Lower leg skin (tissue), 4 donors: ENCODE results near the gene NAA10. TPM values are rescaled to one million over a fixed set of nuclear protein-coding genes. Genes with fewer than 3 reads are reported as not detected.
A peak's percentile ranks its signal among the peaks of the same experiment; 100 is the strongest.

Experiments used
- DNase-seq, 2 donors: peaks; one replicate each; pipeline ENCODE4 v3.0.0-alpha.2; 2019; ENCODE audit warnings: low spot score in 2 of 2
- H3K4me3 ChIP-seq: fragments of 200-600 bp; sonication (generic); 2 replicates; pipeline ENCODE4 v1.5.1; 2017; ENCODE audit warnings: mild to moderate bottlenecking, low read depth; ENCODE audit not compliant: poor library complexity, severe bottlenecking
- POLR2A ChIP-seq, 2 donors: fragments of 450-650 bp; IDR thresholded peaks; one replicate each; pipeline ENCODE4 v1.6.1; 2016 to 2017; ENCODE audit warnings: antibody characterized with exemption in 2 of 2, mild to moderate bottlenecking in 1 of 2, moderate library complexity in 1 of 2
- WGBS, 2 donors: methylation state at CpG; one replicate each; pipeline ENCODE4 v1.1.5; 2018; 5-methylcytosine and 5-hydroxymethylcytosine counted together
- intact Hi-C: fragments of 100-400 bp; cut with DNase I; formaldehyde crosslinking; loops from one replicate; pipeline ENCODE4 v1.15.0; 2023; ENCODE audit warnings: low total_unique reads
- total RNA-seq, 4 donors: library from RNA; depleted of rRNA; stranded (reverse); fragments of >200 nt; gene quantifications; one replicate each; pipeline ENCODE4 v1.1.0, GENCODE V29; 2016
- TF ChIP-seq, protein P1 (sequence below), 3 donors: fragments of 450-650 bp; IDR thresholded peaks; one replicate each; pipeline ENCODE4 v1.5.1; 2016; ENCODE audit warnings: antibody characterized with exemption in 3 of 3, mild to moderate bottlenecking in 3 of 3, moderate library complexity in 2 of 3

The NAA10 gene
- total RNA-seq, 4 donors from 2014 or later = 32.6 to 70.9 (median 51.1) TPM

DNA sequence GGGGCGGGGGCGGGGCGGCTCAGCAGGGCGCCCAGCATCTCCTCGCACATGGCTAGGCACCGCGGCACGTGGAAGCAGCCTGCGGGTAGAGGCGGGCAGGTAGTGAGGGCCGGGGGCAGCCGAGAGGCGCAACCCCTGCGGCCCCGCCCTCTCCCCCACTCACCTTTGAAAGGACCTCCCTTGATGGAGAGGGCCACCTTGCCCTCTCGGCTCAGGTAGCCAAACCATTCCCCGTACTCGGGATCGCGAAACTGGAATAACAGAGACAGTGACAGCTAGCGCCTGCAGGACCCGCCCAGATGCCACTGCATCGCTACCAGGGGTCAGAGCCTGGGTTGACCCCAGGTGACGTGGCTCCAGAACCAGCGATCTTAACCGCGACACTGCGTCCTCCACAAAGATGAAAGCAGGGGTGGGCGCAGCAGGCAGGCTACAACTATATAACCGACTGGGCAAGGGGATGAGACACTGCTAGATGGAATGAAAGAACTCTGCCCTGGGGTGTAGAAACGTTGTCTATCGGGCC lies 552 bp upstream of the NAA10 start:
- intact Hi-C loops = no loop called here
- no peak overlapping the region for H3K4me3 ChIP-seq
- TF ChIP-seq, protein P1, sequence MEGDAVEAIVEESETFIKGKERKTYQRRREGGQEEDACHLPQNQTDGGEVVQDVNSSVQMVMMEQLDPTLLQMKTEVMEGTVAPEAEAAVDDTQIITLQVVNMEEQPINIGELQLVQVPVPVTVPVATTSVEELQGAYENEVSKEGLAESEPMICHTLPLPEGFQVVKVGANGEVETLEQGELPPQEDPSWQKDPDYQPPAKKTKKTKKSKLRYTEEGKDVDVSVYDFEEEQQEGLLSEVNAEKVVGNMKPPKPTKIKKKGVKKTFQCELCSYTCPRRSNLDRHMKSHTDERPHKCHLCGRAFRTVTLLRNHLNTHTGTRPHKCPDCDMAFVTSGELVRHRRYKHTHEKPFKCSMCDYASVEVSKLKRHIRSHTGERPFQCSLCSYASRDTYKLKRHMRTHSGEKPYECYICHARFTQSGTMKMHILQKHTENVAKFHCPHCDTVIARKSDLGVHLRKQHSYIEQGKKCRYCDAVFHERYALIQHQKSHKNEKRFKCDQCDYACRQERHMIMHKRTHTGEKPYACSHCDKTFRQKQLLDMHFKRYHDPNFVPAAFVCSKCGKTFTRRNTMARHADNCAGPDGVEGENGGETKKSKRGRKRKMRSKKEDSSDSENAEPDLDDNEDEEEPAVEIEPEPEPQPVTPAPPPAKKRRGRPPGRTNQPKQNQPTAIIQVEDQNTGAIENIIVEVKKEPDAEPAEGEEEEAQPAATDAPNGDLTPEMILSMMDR (IDR thresholded peaks at IDR 0.05) = no peak
- TF ChIP-seq POLR2A (IDR thresholded peaks at IDR 0.05) = no peak
- WGBS, 2 donors = 30 to 40% methylated on average over 2 to 28 of the region's 32 CpGs
- no peak for DNase-seq

GRCh38 chrX:153934148-153934761 lies 582 bp downstream of the NAA10 start:
- intact Hi-C loops = no loop called here
- peak overlapping the region; percentile 58 for H3K4me3 ChIP-seq
- TF ChIP-seq, protein P1 (IDR thresholded peaks at IDR 0.05) = no peak
- no peak for TF ChIP-seq POLR2A (IDR thresholded peaks at IDR 0.05)
- 10 to 26% methylated on average over 6 to 29 of the region's 33 CpGs for WGBS, 2 donors
- DNase-seq = no peak

- TF ChIP-seq POLR2A (IDR thresholded peaks at IDR 0.05) = no peak
- TF ChIP-seq, protein P1 (IDR thresholded peaks at IDR 0.05) = no peak
- 27 to 44% methylated on average over 7 of the region's 7 CpGs for WGBS, 2 donors
- no peak overlapping the region for H3K4me3 ChIP-seq
- intact Hi-C loops = no loop called here
- no peak for DNase-seq
Measured at GRCh38 chrX:153933748-153934147, 1.1 kb downstream of the NAA10 start.

- TF ChIP-seq, protein P1 (IDR thresholded peaks at IDR 0.05) = no peak
- no peak for TF ChIP-seq POLR2A (IDR thresholded peaks at IDR 0.05)
- DNase-seq = no peak
- intact Hi-C loops = no loop called here
- no peak overlapping the region for H3K4me3 ChIP-seq
- WGBS, 2 donors = 84 to 96% methylated on average over 13 of the region's 13 CpGs
Measured at GRCh38 chrX:153932220-153932915, 2.5 kb downstream of the NAA10 start.

GRCh38 chrX:153931748-153932147 lies 3.1 kb downstream of the NAA10 start:
- H3K4me3 ChIP-seq = no peak overlapping the region
- no peak for DNase-seq
- TF ChIP-seq POLR2A (IDR thresholded peaks at IDR 0.05) = no peak
- TF ChIP-seq, protein P1 (IDR thresholded peaks at IDR 0.05) = no peak
- intact Hi-C loops = no loop called here
- 92 to 96% methylated on average over 13 of the region's 13 CpGs for WGBS, 2 donors
